GM04504 (cell line): ENCODE data around the gene RPL35A.
"Not testable (repeated sequence)": the region's sequence is repeated elsewhere in the genome, so short reads cannot be mapped to it uniquely, and the experiment has no call there.

Source experiments
- DNase-seq: peaks from one replicate; pipeline ENCODE4 v3.0.0-alpha.2; 2012; ENCODE audit warnings: low read depth

RPL35A gene

GRCh38 chr3:197949778-197950676 is at the start of gene RPL35A:
RPL35A (plus strand) TSS chr3:197950190; CDS start chr3:197950968, 778 bp downstream.
- peak; percentile 88 for DNase-seq

DNA sequence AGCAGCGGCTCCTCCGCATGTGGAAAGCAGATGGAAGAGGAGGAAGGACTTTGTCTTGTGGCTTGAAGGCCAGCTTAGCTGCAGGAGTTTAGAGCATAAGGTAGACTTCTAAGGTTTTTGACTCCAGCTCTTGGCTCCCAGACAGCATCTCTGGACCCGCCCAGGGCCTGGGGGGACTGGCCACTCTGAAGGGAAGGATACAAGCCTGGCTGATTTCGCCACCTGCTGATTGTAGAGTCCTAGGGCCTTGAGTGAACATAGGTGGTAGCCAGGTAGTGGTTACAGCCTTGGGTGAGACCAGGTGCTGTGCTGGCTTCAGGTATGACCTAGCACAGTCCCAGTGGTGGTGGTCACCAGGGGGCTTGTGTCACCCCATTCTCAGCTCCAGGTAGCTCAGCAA is 48.4 kb upstream of the RPL35A start:
- DNase-seq, result no peak

DNA sequence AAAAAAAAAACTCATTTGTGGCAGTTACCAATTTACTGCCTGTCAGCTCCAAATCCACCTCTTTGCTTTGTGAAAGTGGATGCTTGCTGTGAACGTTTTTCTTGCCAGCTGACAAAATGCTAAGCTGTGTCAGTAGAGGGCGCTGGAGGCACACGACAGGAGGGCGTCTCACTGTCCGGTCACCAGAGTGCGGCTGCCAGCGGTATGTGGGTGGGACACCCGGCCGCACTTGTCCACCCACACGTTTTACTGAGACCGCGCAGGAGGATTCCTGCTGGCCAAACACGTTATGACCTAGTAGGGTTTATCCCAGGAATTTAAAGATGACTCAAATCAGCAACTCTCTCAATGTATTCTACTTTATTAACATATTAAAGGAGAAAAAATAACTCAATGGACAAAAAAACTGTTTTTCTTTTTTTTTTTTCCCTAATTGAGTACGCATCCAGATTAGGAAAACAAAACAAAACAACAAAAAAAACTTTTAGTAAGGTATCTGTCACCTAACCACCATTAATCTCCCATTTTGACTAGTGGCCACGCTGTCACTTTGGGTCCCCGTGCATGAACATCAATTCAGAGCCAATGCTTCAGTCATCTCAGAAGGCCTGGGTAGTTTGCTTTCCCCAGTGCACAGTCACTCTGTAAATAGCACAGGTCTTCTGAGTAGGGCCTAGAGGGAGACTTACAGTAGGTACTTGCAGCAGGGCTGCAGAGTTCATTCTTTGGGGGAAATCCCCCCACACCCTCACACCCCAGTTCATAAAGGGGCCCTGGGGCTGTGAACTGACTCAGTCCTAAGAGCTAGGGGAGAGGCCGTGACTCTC is 43.8 kb upstream of the RPL35A start:
- DNase-seq, result peak; percentile 92

- no peak for DNase-seq
Measured at GRCh38 chr3:197906850-197907187, 43.2 kb upstream of the RPL35A start.

- no peak for DNase-seq
Measured at GRCh38 chr3:197907196-197907595, 42.8 kb upstream of the RPL35A start.

DNA sequence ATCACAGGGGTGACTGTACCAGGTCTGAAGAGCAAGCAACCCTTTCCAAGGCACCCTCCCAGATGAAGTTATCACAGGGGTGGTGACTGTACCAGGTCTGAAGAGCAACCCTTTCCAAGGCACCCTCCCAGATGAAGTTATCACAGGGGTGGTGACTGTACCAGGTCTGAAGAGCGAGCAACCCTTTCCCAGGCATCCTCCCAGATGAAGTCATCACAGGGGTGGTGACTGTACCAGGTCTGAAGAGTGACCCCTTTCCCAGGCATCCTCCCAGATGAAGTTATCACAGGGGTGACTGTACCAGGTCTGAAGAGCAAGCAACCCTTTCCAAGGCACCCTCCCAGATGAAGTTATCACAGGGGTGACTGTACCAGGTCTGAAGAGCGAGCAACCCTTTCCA is 41.4 kb upstream of the RPL35A start:
- DNase-seq, result peak; percentile 31

GRCh38 chr3:197908957-197909701 is 40.9 kb upstream of the RPL35A start:
- DNase-seq, result no peak

DNA sequence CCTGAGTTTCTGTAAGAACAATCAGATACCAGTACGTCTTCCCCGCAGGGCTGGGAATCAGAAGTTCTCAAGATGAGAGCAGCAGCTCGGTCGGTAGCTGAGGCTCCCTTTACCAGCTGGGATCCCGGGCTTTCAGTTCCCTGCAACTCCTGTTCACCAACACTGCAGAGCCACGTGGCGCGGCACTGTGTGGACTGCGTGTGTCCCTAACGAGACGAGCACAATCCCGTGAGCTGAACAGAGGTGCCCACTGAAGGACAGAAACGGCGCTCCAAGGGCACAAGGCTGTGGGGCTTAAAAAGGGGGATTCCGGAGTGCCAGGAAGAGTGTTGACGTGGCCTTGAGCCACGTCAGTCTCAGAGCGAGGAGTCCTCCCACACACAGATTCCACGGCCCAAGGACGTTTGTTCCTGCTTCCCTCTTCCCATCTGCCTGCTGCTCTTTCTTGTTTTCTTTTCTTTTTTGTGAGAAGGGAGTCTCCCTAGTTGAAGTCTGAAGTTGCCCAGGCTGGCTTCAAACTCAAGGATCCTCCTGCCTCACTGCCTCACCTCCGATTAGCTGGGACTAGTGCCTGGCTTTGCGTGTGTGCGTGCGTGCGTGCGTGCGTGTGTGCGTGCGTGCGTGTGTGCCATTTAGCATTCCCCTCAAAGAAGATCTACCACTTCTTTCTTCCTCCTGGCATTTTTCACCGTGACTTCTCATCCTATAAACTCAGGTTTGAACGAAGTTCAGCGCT is 37.1 kb upstream of the RPL35A start:
- no peak for DNase-seq

- no peak for DNase-seq
Measured at GRCh38 chr3:197913641-197914380, 36.2 kb upstream of the RPL35A start.

- DNase-seq, result not testable (repeated sequence)
Measured at GRCh38 chr3:197921429-197922275, 28.3 kb upstream of the RPL35A start.

- no peak for DNase-seq
Measured at GRCh38 chr3:197926418-197926817, 23.6 kb upstream of the RPL35A start.

DNA sequence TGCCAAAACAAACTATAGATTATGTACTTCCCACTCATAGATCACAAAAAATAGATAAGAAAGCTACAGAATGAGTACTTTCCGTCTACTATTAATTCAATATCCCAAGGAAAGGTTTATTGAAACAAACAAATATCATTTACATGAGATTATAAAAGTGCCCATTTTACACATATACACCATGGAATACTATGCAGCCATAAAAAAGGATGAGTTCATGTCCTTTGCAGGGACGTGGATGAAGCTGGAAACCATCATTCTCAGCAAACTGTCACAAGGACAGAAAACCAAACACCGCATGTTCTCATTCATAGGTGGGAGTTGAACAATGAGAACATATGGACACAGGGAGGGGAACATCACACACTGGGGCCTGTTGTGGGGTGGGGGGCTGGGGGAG is 22.4 kb upstream of the RPL35A start:
- not testable (repeated sequence) for DNase-seq

DNA sequence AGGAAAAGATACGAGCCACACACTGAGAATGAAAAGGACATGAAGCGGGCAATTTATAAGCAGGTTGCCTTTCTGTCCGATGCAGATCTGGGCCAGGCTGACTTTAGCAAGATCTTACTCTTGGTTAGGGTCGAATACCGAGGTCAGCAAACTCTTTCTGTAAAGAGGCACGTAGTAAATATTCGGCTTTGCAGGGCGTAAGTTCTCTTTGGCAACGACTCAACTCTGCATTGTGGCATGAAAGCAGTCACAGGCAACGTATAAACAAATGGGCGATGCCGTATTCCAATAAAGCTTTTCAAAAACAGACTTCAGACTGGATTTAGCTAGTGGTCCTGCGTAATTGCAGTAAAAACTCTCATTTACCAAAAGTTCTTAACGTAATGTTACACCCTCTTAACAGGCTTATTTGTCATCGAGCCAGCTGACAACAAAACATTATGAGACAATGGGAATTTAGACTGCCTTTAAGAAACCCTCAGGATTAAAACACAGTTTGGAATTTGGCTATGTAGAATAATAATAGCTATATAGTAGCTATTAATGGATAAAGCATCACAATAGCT is 13.1 kb upstream of the RPL35A start:
- DNase-seq, result no peak

GRCh38 chr3:197940745-197941384 is 9.1 kb upstream of the RPL35A start:
- no peak for DNase-seq

DNA sequence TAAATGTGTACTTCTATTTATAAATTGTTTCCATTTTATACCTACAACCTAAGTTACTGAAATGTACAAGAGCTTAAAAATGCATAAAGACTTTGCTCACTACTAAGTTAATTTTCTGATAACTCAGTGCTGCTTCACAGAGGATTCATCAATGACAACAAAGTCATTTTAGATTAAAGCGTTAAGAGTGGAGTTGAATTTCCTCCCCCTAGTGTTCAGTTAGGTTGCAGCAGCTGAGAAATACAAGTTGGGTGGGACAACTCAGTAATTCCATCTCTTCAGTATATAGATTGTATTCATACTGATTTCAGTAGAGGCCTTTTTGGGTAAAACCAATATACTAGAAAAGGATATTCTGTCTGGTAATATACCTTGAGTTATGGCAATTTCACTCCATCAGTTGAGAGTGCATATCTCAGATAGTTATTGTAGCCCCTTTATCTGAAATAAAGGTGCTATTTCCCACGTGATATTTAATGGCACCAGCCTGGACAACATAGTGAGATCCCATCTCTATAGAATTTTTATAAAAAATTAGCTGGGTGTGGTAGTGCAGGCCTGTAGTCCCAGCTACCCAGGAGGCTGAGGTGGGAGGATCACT is 6.9 kb upstream of the RPL35A start:
- DNase-seq, result no peak

DNA sequence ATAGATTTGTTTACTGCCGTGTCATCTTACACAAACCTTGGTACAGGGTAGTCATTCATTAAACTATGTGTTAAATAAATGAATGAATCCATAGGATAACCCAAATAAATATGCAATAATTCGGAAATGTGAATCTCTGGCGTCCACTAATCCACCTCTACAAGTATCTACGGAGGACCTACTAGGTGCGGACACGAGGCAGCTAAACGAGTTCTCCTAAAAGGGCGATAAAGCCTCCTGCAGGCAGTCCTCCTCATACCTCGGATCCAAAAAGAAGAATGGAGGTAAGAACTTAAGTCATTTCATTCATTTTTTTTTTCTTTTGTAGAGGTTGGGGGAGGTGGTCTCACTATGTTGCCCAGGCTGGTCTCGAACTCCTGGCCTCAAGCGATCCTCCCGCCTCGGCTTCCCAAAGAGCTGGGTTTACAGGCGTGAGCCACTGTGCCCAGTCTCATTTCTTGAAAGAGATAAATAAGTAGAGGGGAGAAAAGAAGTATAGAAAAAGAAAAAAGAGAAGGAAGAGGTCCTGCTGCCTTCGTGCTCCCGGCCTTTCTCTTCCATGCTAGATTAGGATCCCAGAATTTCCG is 706 bp upstream of the RPL35A start:
- DNase-seq, result no peak

- no peak for DNase-seq
Measured at GRCh38 chr3:197950677-197951061, 679 bp downstream of the RPL35A start.

DNA sequence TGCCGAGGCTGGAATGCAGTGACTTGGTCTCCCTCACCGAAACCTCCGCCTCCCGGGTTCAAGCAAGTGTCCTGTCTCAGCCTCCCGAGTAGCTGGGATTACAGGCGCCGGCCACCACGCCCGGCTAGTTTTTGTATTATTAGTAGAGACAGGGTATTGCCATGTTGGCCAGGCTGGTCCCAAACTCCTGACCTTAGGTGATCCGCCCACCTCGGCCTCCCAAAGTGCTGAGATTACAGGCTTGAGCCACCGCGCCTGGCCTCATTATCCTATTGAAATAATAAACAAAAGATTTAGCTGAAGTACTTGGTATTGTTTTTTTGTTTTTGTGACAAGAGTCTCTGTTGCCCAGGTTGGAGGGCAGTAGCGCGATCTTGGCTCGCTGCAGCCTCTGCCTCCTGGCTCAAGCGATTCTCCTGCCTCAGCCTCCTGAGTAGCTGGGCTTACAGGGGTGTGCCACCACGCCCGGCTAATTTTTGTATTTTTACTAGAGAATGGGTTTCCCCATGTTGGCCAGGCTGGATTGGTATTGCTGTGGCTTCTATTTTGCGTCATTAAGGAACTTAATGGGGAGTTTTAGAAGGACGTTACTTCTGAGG is 1.5 kb downstream of the RPL35A start:
- DNase-seq, result no peak
